ENCODE results near the gene MSH3.
"Not testable (repeated sequence)": the region's sequence is repeated elsewhere in the genome, so short reads cannot be mapped to it uniquely, and the experiment has no call there.

The MSH3 gene

DNA sequence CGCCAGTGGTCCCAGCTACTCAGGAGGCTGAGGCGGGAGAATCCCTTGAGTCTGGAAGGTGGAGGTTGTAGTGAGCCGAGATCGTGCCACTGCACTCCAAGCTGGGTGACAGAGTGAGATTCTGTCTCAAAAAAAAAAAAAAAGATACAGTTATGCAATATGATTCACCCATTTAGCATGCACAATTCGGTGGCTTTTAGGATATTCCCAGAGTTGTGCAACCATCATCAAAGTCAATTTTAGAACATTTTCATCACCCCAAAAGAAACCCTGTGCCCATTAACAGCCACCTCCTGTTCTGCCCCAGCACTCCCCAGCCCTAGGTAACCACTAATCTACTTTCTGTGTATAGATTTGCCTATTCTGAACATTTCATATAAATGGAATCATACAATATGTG, 4.7 kb downstream of the MSH3 start:
- no peak for DNase-seq

DNA sequence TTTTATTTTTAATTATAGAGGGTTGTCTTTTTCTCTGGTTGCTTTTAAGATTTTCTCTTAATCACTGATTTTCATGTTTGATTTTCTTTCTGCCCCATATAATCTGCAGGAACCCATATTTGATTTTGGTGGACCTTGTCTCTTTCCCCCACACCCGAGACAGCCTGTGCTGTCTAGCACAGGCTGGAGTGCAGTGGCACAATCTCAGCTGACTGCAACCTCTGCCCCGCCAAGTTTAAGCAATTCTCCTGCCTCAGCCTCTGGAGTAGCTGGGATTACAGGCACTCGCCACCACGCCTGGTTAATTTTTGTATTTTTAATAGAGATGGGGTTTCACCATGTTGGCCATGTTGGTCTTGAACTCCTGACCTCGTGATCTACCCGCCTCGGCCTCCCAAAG, 6.2 kb downstream of the MSH3 start:
- not testable (repeated sequence) for DNase-seq

DNA sequence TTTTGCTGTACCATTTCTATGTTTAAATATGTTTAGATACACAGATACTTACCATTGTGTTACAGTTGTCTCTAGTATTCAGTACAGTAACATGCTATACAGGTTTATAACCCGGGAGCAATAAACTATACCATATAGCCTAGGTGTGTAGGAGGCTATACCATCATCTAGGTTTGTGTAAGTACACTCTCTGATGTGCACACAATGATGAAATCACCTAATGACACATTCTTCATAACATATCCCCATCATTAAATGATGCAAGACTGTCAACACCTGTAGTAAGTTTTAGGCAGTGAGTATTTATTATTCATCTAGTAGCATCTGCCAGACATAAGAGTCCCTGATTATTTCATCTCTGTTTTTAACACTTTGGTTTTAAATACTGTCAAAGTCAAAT, 7.7 kb downstream of the MSH3 start:
- no peak for DNase-seq

DNA sequence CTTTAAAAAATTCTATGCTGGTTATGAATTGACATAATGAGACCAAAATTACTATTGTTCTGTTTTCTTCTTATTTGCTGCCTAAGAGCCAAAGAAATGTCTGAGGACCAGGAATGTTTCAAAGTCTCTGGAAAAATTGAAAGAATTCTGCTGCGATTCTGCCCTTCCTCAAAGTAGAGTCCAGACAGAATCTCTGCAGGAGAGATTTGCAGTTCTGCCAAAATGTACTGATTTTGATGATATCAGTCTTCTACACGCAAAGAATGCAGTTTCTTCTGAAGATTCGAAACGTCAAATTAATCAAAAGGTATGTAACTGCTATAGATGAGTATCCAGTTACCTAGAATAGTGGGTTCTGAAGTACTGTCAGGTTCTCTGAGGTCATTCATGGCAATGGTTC, 10.6 kb downstream of the MSH3 start:
- no peak for DNase-seq

DNA sequence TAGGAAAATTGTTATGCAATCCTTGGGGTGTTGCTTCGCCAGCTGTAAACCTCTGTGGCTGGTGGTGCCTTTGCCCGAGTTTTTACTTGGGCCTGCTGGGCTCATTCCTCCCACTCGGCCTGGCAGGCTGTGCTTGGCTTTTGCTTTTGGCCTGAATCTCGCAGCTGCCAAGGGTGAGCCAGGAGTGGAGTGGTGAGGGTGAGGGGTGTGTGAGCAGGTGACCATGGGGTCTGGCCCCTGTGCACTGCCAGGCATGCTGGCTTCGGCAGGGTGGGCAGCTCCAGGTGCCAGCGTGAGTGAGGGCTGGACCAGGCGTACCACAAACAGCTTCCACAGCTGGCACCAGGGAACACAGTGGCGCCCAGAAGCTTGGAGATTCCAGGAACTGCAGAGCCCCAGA, 12.9 kb downstream of the MSH3 start:
- DNase-seq = no peak

DNA sequence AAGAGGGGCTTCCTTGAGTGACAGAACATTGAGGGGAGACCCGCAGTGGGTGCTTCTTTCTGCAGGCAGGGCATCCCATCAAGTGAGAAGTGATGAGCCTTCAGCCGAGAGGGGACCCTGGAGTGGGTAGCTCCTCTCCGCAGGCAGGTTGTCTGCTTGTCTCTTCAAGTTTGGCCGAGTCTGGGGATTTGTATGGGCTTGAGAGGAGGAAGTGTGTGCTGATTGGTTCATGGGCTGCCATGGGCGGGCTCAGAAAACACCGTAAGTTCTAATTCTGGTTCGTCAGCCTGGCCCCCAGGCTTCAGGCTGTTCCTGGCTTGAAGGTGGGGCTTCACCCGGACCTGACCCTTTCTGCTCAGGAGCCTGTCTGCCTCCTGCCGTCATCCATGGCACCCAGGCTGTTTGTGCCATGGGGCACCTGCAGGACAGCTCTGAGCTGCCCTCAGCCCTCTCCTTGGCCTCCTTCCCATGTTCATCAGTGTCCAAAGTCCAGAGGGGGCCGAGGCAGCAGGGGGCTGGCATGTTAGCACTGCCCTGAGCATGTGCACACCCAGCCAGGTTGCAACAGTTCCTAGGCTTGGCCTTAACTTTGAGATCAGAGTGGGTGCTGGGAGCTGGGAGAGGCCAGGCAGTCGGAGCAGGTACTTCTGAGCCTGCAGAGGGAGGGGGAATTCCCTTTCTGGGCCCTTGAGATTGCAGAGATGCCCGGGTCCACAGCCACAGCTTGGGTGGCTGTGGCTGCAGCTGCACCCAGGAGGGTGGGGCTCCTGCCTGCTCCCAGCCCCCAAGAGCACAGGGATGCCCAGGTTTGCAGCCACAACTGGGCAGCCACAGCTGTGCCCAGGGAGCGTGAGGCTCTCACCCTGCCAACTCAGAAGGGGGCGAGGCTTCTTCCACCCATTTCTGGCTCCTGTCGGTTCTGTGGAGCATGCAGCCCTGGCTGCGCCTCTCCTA, 13.8 kb downstream of the MSH3 start:
- no peak for DNase-seq

DNA sequence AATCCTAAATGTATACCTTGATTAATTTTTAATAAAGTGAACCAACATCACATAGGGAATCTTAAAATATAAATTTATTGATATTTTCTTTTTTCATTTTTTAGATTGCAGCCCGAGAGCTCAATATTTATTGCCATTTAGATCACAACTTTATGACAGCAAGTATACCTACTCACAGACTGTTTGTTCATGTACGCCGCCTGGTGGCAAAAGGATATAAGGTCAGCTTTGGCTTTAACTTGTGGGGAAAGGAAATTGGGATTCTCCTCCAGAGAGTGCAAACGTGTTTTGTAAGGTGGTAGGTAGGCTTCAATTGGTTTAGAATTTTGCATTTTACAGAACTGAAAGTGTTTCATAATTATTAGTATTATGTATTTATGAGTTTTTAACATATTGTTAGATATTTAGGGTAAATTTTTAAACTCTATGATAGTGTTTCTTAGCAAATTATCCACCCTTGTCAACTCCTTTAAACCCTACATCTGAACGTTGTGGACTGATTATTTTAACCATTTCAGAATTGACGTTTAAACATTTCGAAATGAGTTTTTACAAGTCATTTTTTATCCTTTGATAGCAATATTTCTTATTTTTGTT, 17.8 kb downstream of the MSH3 start:
- DNase-seq = peak; percentile 67

DNA sequence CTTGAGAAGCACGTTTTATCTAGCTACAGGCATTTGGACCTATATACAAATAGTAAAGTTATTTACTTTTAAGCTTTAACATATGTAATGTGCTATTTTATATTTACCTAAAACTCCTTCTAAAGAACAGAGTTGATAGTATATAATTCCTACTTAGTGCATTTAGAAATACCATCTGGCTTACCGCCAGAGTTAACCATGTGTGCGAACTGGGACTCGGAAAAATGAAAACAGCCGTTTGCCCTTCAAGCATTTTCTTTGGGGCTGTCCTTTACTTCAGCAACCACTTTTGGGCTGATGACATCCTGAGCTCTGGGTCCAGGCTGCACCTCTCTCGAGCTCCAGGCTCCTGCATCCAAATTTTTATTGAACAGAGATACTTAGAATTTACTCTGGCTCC, 22.3 kb downstream of the MSH3 start:
- no peak for DNase-seq

DNA sequence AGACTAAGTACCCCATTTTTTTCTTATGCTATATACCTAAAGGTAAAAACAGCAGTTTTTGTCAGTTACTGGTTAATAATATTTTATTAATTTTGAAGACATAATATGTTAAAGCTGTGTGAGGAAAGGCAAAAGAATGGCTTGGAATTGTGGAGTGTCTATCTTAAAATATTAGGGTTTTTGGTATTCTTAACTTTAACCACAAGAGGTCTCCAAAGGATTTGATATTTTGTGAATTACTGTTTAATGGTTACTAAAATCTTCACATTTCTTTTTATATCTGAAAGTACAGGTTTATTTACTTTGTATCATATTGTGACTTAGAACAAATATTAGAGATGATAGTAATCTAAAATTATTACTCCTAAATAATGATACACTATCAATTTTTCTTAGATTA, 32.3 kb downstream of the MSH3 start:
- DNase-seq = peak; percentile 9

DNA sequence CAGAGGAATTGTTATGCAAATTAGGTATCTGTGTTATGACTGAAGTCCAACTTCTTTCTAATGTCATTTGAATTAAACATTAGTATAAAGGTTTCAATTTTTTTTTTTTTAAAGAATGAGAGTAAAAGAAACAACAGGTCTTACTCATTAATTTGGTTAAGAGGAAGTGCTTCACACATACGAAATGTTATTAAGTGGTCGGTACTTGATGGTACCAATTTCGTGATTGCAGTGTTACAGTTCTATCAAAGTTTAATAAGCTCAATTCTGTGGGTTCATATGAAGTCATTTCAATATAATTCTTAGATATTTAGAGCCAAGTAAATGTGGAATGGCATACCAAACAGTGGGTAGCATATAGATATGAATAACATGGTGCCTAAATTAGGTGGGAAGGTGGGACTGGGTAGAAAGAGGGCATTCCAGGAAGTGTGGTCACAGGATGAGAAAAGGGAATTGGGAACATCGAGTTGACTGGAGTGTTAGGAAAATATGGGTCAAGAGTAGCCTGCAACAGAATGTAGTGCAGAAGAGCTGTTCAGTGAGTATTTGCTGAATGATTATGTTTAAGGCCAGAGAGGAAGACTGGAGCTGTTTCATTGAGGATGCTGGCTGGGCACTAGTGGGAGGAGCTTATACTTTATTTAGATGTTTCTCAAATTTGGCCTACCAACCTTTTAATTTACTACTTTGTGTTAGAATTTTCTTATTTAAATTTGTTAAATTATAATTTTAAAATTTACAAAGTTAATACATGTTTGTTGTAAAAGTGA, 34.4 kb downstream of the MSH3 start:
- no peak for DNase-seq

DNA sequence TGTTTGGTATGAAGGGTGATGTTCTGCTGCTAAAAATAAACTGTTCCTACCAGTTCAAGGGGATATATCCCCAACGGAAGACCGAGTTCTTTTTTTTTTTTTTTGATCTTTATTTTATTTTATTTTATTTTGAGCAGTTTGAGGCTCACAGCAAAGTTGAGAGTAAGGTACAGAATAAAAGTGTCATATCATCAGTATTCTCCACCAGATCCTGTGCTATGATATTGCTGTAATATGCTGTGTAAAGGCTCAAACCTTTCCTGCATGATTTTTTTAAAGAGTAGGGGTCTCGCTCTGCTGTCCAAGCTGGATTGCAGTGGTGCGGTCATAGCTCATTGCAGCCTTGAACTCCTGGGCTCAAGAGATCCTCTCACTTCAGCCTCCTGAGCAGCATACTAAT, 35.2 kb downstream of the MSH3 start:
- DNase-seq = no peak

DNA sequence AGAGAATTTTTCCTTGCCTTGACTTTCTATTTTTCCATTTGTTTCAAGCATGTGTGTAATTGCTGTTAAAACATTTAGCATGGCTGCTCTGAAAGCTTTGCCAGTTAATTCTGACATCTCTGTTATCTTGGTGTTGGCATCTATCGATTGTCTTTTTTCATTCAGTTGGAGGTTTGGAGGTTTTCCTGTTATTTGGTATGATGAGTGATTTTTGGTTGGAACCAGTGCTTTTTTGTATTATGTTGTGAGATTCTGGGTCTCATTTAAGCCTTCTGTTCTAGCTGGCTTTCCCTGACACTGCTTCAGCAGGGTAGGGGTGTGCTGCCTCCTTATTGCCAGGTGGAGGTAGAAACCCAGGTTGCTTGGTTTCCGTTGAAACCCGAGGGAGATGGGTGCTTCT, 41.2 kb downstream of the MSH3 start:
- DNase-seq = no peak

DNA sequence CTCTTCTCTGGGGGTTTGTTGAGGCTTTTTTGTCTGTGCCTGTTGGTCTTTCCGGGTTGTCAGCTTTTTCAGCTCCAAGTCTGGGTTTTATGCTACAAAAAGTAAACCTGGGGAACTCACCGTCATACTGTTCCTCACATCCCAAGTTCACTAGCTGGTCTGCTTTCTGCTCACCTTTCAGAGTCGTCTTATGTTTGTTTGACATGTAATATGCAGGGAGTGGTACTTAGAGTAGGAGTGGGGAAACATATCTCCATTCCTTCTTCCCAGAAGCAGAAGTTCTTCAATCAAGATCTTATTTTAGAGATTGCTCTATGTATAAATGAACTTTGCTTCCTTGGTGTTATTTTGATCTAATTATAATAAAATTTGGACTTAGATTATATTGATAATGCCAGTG, 42.0 kb downstream of the MSH3 start:
- no peak for DNase-seq

DNA sequence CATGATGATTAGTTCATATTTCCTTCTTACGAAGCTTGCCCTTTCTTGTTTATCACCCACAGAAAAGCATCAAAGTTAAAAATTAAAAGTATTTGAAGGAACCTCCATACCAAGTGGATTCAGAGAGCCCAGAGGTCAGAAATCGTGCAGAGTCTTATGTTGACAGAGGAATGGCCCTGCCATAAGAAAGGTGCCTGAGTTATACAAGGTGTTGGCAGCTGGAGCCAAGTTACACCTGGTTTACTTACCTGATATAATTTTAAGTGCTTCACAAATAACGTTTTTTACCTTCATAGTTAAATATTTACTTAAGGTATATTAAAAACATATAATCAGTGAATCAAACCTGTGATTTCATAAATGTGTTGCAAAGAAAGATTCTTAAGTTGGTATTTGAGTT, 42.6 kb downstream of the MSH3 start:
- no peak for DNase-seq

DNA sequence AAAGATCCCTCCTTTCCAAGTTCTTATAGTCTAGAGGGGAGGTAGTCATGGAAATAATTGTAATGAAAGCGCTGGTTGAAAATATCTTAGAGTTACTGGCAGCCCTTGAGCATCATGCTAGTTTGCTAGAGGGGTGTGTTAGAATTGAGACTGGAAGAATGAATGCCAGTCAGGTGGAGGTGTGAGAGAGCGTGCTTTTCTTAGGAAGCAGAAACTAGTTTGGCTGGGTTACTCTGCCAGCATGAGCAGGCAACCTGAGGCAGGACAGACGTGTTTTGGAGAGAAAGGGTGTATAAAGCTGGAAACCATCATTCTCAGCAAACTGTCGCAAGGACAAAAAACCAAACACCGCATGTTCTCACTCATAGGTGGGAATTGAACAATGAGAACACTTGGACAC, 43.9 kb downstream of the MSH3 start:
- DNase-seq = no peak

DNA sequence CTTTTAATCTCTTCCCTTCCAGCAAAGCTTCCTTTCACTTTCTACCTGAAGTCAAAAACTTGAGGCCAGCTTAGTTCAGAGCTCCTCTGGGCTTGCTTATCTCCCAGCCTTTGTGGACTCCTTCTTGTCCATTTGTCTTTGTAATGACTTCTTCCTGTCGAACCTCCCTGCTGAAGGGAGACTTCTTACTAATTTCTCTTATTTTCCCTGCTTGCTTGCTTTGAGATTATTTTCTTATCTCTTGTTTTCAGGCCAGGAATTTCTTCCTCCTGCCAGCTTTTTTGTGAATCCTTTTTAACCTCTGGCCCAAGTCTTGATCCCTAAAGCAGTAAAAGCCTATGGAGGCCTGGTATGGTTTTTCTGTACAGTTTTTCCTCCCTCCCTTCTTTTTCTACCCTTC, 47.1 kb downstream of the MSH3 start:
- no peak for DNase-seq

DNA sequence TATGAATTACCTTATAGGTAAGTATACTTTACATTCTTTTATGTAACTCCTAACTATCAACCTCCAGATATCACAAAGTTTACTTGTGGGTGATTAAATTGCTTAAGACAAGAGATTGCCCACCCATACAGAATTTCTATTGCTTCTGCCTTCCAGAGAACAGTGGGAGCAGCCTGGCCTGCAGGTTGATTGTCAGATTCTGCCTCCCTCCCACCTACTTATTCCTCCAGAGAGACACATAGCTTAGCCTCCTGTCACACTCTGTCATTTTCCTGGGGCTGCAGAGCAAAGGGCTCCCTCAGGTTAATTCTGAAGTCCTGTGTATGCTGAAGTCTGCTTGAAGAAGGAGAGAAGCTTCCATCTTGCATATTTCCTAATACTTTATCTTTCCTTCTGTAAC, 48.8 kb downstream of the MSH3 start:
- DNase-seq = no peak

DNA sequence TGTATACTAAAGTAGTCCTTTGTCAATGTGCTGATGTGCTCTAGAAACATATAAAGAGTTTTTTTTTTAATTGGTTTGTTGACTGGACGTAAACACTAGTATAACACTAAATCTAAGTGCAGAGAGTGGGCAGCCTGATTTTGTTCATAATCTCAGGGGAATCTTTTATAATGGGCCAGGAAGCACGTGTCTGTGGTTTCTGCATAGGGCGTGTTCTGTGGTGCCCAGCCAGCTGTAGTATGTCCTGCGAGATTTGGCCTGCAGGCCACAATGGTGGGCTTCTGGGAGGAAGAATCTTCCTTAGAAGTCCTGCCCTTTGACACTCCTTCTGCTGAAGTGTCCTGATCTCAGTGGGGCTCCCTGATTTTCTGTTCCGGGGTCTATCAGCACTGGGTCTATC, 49.3 kb downstream of the MSH3 start:
- no peak for DNase-seq

DNA sequence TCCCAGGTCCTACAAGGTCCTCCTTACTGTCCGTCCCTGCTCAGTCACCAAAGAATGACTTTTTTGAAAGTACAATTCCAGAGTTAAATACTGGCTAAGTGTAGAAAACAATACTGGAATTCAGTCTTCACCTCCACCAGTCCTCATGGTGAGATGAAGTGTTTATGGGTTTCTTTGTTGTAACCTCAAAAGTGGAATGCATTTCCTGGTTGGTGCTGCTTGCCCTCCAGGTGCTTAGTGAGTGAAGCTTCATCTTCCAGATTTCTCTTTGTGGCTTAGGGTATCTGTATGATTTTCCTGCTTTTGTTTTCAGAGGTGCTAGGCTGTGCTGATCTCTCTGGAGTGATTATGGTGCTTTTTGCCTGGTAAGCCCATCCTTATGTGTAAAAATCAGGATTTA, 49.8 kb downstream of the MSH3 start:
- DNase-seq = no peak

DNA sequence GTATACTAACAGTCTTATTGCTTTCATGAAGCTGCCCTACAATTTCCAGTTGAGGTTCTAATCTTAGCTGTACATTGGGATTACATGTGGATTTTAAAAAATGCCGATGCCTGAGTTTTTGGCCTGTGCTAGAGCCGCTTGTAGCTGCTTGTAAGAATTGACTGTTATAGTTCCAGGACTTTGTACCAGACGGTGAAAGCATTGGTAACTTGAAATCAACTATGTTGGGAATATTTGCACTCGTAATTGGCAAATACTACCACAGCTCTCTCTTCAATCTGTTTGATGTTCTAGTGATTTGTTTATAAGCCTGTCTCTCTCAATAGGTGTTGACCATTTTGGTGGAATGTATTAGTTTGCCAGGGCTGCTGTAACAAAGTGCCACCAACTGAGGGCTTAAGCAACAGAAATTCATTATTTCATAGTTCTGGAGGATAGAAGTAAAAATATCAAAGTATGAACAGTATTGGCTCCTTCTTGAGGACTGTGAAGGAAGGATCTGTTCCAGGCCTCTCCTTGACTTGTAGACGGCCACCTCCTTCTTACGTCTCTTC, 50.8 kb downstream of the MSH3 start:
- DNase-seq = no peak

DNA sequence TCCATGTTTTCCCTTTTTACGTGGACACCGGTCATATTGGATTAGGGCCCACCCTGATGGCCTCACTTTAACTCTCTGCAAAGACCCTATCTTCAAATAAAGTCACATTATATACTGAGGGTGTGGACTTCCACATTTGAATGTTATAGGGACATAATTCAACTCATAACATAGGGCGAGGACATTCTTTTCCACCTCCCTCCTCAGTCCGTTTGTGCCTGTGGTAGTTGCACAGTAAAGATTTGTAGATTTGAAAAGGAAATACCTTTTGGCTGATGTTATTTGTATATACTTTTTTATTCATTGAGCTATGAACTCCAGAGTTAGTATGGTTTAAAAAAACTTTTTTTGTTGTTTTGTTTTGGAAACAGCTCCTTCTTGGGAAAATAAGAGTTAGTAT, 51.3 kb downstream of the MSH3 start:
- no peak for DNase-seq

DNA sequence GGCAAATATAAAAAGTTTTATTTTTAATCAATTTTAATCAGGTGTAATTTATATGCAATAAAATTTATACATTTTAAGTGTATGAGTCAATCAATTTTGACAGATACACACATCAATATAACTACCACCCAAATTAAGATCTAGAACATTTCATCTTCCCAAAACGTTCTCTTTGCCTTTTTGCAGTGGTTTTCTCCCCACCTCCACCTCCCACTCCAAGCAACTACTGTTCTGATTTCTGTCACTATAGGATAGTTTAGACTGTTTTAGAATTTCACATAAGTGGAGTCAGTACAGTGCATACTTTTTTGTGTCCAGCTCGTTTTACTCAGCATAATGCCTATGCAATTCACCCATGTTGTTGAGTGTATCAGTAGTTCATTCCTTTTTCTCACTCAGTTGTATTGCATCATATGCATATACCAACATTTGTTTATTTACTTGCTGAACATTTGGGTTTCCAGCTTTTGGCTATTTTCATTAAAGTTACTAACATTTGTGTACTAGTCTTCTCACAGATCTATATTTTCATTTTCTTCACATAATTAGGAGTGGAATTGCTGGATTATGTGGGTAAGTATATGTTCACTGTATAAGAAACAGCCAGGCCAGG, 52.5 kb downstream of the MSH3 start:
- DNase-seq = no peak

DNA sequence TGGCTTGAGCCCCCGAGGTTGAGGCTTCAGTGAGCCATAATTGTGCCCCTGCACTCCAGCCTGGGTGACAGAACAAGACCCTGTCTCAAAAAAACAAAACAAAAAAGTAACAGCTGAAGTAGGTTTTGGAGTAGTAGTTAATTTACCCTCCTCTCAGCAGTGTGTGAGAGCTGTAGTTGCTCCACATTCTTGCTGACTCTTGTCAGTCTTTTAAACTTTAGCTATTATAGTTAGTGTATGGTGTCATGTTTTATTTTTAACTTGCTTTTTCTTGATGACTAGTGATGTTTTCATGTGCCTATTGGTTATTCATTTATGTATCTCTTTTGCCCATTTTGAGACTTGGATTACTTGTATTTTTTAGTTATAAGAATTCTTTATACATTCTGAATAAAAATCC, 53.2 kb downstream of the MSH3 start:
- no peak for DNase-seq
